A673 (cell line): ENCODE data around the gene NFIB. TPM values are rescaled to one million over a fixed set of nuclear protein-coding genes. Genes with fewer than 3 reads are reported as not detected.

Source experiments
- BruUV-seq: library from RNA; stranded (reverse); fragments of 400-500 nt; replicated peaks from 2 replicates; lab custom pipeline; 2021; lab: Mats Ljungman, UMichigan
- CTCF ChIA-PET: fragments of 300-600 bp; sonication (Branson Sonifier 250); formaldehyde crosslinking; loops from one replicate; lab custom pipeline; 2022; ENCODE audit warnings: antibody characterized with exemption; lab: Charles Lee
- POLR2A ChIA-PET: fragments of 300-600 bp; sonication (Branson Sonifier 250); formaldehyde crosslinking; loops from one replicate; lab custom pipeline; 2022; ENCODE audit warnings: antibody characterized with exemption; ENCODE audit not compliant: low non-redundant PET; lab: Charles Lee
- DNase-seq: peaks from one replicate; pipeline ENCODE4 v3.0.0-alpha.2; 2015; ENCODE audit warnings: low spot score
- H3K27ac ChIP-seq: fragments of 200-600 bp; sonication (generic); 2 replicates; pipeline ENCODE4 v1.5.1; 2016; ENCODE audit warnings: mixed run types, low read depth, mild to moderate bottlenecking, mixed read lengths, antibody characterized with exemption, low read length; ENCODE audit not compliant: poor library complexity, severe bottlenecking
- H3K27me3 ChIP-seq: fragments of 200-600 bp; sonication (generic); replicated peaks from 2 replicates; pipeline ENCODE4 v1.6.1; 2017; ENCODE audit warnings: mixed run types, low read depth, mild to moderate bottlenecking, mixed read lengths, antibody characterized with exemption, low read length; ENCODE audit not compliant: insufficient read depth, poor library complexity
- H3K36me3 ChIP-seq: fragments of 200-600 bp; sonication (generic); 2 replicates; pipeline ENCODE4 v1.6.1; 2016; ENCODE audit warnings: mixed run types, mild to moderate bottlenecking, mixed read lengths, antibody characterized with exemption, low read length; ENCODE audit not compliant: insufficient read depth, poor library complexity, severe bottlenecking
- H3K4me1 ChIP-seq: fragments of 200-600 bp; sonication (generic); 2 replicates; pipeline ENCODE4 v1.6.1; 2017; ENCODE audit warnings: mixed run types, mild to moderate bottlenecking, mixed read lengths, antibody characterized with exemption, low read length; ENCODE audit not compliant: insufficient read depth, poor library complexity, severe bottlenecking
- H3K4me3 ChIP-seq: fragments of 200-600 bp; sonication (generic); 2 replicates; pipeline ENCODE4 v1.5.1; 2016; ENCODE audit warnings: low read depth, mixed run types, mild to moderate bottlenecking, mixed read lengths, low read length; ENCODE audit not compliant: poor library complexity, severe bottlenecking
- H3K9me3 ChIP-seq: fragments of 200-600 bp; sonication (generic); 2 replicates; pipeline ENCODE4 v1.6.1; 2016; ENCODE audit warnings: mixed run types, low read depth, mild to moderate bottlenecking, mixed read lengths, antibody characterized with exemption, low read length; ENCODE audit not compliant: poor library complexity, severe bottlenecking
- CTCF ChIP-seq: fragments of 300-800, 200-600 bp; sonication (generic); conservative IDR thresholded peaks from 2 replicates; pipeline ENCODE4 v1.5.1; 2017; ENCODE audit warnings: low read depth, mild to moderate bottlenecking, antibody characterized with exemption, low read length, moderate library complexity, mixed read lengths
- EZH2 ChIP-seq: fragments of 200-600 bp; sonication (generic); IDR thresholded peaks from 2 replicates; pipeline ENCODE4 v1.6.1; 2017; ENCODE audit warnings: borderline replicate concordance, low read depth, mild to moderate bottlenecking, mixed read lengths, antibody characterized with exemption, low read length; ENCODE audit not compliant: poor library complexity, severe bottlenecking
- intact Hi-C: fragments of 100-400 bp; cut with micrococcal nuclease; formaldehyde crosslinking; loops from one replicate; pipeline ENCODE4 v1.10.0; 2022; ENCODE audit not compliant: unreplicated experiment
- total RNA-seq: library from RNA; stranded (reverse); gene quantifications from 2 replicates; pipeline ENCODE4 v1.2.3, GENCODE V29; 2021

NFIB gene
- total RNA-seq, 1 experiment from 2014 or later = 41.2 TPM

GRCh38 chr9:14170973-14171596 is 142.9 kb downstream of the NFIB start:
- H3K27ac ChIP-seq = no peak overlapping the region
- CTCF ChIA-PET = no interaction called here
- intact Hi-C loops = no loop called here

GRCh38 chr9:14170392-14170931 is 143.5 kb downstream of the NFIB start:
- peaks cover 3% of the 10 kb centered on the region for H3K4me1 ChIP-seq
- ChIA-PET CTCF (no interaction called here), POLR2A (no interaction called here)
- no peaks in the 10 kb centered on the region for H3K9me3 ChIP-seq
- no peak overlapping the region for H3K4me3 ChIP-seq
- no peak overlapping the region for H3K27ac ChIP-seq
- TF ChIP-seq CTCF = no peak
- no peak for TF ChIP-seq EZH2
- no peak for DNase-seq
- intact Hi-C loops = no loop called here
- H3K36me3 ChIP-seq = no peaks in the 10 kb centered on the region
- BruUV-seq = no TSS peak
- no peaks in the 10 kb centered on the region for H3K27me3 ChIP-seq

More at GRCh38 chr9:14170973-14171596, 142.9 kb downstream of the NFIB start:
- Histone ChIP-seq H3K36me3 (no peaks in the 10 kb centered on the region), H3K27me3 (no peaks in the 10 kb centered on the region), H3K9me3 (no peaks in the 10 kb centered on the region), H3K4me1 (peaks cover 3% of the 10 kb centered on the region), H3K4me3 (no peak overlapping the region)
- TF ChIP-seq EZH2 (no peak), CTCF (no peak)
- POLR2A ChIA-PET = no interaction called here
- BruUV-seq = no TSS peak
- peak; percentile 8 for DNase-seq

GRCh38 chr9:14168381-14168780 is 145.6 kb downstream of the NFIB start:
- DNase-seq = no peak
- BruUV-seq = no TSS peak
- CTCF ChIA-PET = no interaction called here
- POLR2A ChIA-PET = no interaction called here
- intact Hi-C loops = no loop called here
- Histone ChIP-seq H3K27ac (no peak overlapping the region), H3K9me3 (no peaks in the 10 kb centered on the region), H3K4me1 (peaks cover 3% of the 10 kb centered on the region), H3K27me3 (no peaks in the 10 kb centered on the region), H3K4me3 (no peak overlapping the region), H3K36me3 (no peaks in the 10 kb centered on the region)
- TF ChIP-seq CTCF = no peak
- TF ChIP-seq EZH2 = no peak
